GM21717 (cell line): ENCODE data around the gene TRIO.
"Not testable (repeated sequence)": the region's sequence is repeated elsewhere in the genome, so short reads cannot be mapped to it uniquely, and the experiment has no call there.

ENCODE experiments used
- ATAC-seq: cut with Tn5 transposase; IDR thresholded peaks from one replicate; pipeline ENCODE4 v1.9.1; 2021; ENCODE audit warnings: mild to moderate bottlenecking, moderate library complexity; ENCODE audit not compliant: unreplicated experiment

TRIO gene

DNA sequence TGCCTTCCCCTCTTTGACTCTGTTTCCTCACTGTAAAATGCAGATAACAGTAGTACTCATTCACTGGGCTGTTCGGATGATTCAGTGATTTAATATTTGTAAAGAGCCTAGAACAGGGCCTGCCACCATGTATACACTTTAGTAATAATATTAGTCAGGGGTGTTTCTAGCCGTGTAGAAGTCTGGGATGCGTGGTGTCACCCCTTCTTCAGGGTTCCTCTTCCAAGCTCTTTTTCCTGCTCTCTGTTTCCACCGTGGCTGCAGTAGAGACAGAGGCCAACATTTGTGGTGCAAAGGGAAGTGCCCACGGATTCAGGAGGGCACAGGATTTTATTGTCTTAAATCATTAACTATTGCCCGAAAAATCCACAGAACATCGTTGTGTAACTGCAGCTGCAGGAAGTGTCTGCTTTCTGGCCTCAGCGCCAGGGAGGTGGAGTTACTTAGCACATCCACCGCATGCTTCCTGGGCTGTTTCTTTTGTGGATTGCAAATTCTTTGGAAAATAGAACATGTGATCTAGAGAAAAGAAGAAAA, 61.7 kb downstream of the TRIO start:
- no peak for ATAC-seq

DNA sequence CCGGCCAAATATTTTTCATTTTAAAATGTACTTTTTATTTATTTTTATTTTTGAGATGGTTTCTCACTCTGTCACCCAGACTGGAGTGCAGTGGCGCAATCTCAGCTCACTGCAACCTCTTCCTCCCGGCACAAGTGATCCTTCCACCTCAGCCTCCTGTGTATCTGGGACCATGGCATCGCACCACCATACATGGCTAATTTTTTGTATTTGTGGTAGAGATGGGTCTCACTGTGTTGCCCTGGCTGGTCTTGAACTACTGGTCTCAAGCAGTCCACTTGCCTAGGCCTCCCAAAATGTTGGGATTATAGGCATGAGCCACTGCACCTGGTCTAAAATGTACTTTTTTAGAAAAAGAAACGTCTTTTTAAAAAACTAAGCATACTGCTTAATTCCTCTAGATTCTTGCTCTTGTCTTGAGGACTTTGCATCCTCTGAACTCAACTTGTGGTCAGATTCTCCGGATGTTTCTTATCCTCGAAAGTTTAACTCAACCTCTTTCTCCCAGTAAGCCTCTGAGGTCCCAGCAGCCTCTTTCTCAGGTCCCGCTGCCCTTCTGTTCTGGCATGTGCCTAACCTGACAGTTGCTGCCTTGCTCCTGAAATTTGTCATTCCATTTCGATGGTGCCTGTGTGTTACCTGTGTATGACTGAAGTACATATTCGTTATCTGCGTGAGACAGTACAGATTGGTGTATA, 63.0 kb downstream of the TRIO start:
- no peak for ATAC-seq

DNA sequence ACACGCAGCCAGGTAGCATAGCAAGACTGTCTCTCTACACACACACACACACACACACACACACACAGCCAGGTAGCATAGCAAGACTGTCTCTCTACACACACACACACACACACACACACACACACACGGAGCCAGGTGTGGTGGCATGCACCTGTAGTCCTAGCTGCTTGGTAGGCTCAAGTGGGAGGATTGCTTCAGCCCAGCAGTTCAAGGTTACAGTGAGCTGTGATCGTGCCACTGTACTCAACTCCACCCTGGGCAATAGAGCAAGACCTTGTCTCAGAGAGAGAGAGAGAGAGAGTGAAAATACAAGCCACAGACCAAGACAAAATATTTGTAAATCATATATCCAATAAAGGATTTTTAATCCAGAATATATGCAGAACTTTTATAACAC, 64.3 kb downstream of the TRIO start:
- ATAC-seq: not testable (repeated sequence)

DNA sequence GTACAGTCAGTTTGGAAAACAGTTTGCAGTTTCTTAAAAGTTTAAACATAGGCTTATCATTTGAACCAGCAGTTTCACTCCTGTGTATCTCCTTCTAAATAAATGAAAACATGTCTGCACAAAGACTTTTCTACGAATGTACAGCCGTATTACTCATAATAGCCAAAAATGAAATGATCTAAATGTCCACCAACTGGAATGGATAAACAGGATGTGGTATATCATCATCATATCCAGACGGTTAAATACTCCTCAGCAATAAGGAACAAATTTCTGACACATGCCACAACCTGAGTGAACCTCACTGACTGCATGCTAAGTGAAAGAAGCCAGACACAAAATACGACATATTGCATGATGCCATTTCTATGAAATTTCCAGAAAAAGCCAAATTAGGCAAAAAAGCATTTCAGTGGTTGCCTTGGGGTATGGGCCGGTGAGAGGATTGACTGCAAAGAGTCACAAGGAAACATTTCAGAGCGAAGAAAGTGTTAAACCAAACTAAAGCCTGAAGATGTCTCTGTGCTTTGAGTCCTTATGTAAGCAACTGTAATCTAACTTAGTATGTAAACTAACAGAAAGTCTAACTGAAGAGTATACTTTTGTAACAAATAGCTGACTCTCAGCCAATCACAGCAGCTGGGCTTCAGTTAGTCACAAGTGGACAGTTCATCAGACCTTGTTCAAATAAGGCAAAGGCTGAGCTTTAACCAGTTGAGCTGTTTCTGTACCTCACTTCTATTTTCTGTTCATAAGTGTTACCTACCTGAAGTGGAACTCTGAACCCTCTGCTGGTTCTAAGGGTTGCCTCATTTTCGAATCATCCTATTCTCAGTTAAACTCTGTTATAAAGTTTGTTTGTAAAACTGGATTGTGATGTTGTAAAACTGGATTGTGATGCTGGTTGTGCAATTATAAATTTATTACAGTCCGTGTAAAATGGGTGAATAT, 65.2 kb downstream of the TRIO start:
- ATAC-seq: peak; percentile 58

DNA sequence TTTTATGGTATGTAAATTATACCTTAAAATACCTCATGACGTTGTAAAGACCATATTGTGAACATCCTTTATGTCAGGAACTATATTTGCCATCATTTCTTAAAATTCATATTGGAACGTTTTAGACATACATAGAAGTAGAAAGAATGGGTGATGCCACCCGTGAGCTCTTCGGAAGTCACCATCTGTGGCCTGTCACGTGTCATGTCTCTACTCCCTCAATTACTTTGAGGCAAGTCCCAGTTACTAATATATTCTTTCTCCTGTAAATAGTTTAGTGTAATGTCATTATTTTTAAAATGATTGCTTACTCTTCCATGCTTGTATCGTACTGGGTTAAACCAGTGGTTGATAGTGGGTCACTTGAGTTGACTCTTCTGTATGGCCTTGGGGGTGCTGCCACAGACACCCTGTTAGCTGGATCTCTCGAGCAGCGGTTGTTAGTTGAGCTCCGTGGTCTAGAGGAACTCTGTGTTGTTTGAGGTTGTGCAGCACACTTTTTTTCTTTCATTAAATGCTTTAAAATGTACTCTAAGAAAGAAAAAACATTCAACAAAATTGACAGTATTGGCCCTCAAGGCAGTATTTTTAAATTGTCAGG, 66.2 kb downstream of the TRIO start:
- ATAC-seq: no peak

DNA sequence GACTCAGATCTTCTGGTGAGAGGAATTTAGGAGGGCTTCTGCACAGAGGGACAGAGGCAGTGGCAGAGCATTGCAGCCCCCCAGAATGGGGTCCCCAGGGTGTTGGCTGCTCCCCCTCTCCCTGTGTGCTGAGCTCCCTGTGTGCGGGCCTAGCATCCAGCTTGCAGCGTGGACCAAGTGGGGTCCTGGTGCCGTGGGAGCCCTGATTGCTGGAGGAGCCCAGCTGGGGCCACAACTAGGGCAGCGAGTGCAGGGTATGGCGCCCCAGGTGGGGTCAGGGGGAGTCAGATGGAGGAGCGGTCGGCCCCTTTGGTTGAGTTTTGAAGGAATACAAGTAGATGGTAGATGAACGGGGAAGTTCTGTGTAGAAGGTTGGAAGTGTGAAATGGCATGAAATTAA, 66.7 kb downstream of the TRIO start:
- no peak for ATAC-seq

DNA sequence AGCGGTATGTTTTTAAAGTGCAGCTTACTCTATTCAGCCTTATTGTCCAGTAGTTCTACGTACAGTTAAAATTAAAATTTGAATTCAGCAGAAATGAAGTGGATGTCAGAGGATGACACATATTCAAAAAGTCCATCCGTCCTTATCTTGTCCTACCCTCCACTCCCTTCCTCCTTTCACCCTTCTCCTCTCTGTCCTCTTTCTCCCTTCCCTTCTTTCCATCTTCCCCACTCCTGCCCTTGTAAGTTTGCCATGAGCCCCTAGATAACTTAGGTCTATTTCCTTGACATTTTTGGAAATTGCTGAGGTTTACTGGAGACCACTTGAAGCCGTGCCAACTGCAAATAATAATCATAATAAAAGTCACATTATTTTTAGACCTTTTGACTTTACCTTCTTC, 67.6 kb downstream of the TRIO start:
- ATAC-seq: no peak

DNA sequence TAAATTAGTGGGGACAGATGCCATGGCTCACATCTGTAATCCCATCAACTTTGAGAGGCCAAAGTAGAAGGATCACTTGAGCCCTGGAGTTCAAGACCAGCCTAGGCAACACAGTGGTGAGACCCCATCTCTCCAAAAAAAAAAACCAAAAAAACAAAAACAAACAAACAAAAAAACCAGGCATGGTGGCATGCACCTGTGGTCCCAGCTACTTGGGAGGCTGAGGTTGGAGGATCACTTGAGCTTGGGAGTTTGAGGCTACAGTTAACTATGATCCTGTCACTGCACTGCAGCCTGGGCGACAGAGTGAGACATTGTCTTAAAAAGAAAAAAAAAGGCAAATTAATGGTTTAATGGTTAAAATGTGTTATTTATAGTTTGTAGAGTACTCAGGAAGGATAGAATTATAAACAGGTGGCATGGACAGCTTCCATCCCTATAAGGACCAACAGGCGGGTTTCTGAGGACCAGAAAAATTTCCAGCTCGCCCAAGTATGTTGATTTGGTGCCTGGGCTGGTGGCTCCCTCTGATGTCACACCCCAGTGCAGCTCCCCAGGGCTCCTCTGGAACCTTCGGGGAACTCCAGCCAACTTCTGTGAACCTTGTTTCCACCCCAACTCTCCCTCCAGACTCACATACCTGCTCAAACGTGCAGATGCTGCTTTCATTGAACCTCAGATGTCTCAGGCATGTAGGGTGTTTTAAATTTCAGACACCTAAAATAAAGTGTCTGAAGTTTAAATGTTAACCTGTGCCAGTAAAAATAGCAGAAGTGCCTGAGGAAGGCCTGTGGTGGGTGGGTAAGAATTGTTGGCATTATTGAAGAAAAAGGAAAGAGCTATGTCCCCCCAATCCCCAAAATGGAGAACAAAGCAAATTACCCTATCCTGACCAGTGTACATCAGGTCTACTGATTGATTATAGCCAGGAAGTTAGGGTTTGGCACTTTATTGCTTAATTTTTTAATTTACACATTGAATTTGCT, 69.0 kb downstream of the TRIO start:
- peak; percentile 43 for ATAC-seq

DNA sequence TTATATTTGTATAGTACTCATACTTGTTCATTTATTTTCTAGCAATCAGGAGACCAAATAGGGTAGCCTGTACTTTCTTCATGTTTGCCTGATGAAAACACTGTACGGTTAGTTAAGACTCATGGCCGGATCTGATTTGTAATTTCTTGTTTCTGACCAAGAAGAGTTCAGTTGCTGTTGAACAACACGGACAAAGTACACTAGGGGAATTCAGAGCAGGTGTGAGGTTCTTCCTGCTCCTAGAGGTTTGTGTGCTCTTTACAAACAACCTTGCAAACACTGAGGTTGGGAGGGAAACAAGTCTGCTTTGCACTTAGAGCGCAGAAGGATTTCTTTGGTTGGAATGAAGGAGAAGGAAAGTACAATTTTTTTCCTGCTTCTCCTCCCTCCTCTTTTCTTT, 69.7 kb downstream of the TRIO start:
- peak; percentile 27 for ATAC-seq

DNA sequence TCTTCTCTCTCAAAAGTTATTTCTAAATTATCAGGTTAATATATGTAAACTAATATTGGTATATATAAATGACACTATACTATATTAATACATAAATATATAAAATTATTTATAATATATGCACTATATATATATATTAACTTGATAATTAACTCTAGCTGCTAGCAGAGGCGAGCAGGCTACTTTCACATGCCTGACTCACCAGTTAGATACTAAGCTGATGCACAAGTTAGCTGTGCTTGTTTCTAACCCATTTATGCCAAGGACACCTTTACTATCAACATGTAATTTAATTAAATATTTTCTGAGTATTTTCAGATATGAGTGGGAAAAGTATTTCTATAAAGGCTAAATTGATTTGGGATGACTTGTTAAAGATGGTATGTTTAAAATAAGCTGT, 70.1 kb downstream of the TRIO start:
- no peak for ATAC-seq

DNA sequence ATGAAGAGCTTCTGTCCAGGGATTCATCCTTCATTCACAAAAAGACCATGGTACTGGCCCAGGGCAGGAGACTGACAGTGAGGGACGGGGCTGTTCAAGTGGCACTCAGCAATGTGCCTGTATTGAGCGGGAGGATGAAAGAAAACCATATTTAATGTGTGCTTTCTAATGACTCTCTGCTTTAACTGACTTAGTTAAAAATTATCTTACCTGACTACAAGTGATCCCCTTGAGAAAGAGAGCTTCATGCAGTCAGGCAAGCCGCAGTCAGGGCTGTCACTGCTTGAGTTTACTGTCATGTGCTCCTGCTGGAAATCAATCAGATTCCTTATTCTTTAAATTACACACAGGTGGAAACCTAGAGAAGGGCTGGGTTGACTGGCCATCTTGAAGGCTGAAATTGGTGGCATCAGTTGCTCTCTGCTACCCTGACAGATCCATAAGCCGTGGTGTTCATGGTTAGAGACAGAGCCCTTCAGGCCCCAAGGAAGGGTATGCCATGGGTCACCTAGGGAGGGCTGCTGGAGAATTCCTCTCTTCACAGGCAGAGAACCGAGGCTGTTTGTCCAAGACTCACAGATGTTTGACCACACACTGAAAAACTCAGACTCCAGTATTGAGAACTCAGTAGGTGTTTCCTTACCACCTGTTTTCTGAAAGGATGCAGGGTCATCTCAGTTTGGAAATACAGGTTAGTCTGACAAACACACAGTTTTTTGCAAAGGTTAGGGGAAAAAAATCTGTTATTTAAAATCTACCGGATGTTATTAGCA, 70.9 kb downstream of the TRIO start:
- no peak for ATAC-seq

DNA sequence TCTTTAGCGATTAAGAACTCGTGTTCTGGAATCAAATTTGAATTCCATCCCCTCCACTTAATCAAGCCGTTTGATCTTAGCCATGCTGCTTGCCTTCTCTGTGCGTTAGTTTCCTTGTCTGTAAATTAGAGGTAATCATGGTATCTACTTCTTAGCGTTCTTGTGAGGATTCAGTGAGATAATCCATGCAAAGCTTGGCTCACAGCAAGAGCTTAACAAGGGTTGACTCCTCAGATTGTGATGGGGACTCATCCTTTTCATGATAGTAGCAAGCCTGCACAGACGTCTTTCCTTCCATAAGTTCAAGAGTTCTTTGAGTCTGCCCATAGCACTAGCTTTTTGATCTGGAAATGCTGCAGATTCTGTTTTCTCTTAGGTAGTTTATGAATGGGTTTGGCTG, 72.8 kb downstream of the TRIO start:
- no peak for ATAC-seq

DNA sequence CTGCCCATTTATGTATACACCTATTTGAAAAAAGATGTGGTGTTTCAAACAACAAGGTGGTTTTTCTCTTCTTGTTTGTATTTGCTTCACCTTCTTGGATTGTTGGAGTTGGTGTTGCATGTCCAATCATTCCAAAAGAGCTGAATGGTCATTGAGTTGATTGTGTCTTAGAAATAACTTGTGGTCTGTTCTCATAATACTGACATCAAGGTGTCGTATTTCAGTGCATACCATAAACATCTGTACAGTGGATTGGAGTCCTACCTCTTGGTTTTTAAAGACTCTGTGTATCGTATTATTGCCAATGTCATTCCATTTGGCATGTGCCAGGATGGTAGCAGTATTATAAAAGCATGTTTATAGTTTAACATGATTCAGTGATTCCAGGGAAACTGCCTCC, 73.2 kb downstream of the TRIO start:
- ATAC-seq: no peak

DNA sequence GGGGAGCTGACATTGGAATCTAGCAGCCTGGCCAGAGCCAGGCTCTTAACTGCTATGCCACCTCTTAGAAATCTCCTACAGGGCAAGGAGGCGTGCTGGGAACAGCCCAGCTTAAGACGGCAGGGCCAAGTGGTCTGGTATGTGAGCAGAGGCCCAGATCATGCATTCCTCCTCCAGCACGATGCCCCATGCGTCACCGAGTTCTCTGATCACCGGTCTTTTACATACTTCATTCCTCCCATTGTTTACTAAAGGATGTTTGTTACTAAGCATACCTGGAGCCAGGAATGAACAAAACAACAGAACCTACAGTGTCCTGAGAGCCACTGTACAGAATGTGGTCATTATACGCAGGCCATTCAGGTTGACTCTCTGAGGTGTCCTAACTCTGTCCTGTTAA, 73.8 kb downstream of the TRIO start:
- ATAC-seq: no peak

DNA sequence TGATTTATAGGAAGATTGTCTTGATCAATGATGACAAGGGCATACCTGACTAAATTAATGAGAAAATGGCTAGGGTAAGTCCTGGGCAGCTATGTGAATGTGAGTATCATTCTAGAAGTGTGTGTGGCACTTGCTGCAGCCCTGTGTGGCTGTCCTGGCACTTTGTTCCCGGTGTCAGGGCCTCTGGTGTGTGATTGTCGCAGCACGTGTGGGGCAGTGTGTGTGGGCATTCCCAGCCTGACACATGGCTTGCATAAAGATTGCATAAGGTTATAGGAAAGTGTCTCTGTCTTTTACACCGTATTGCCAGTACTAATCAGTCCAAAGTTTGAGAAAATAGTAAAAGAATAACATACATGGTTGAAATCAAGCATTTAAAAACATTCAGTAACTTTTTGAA, 74.4 kb downstream of the TRIO start:
- ATAC-seq: no peak

DNA sequence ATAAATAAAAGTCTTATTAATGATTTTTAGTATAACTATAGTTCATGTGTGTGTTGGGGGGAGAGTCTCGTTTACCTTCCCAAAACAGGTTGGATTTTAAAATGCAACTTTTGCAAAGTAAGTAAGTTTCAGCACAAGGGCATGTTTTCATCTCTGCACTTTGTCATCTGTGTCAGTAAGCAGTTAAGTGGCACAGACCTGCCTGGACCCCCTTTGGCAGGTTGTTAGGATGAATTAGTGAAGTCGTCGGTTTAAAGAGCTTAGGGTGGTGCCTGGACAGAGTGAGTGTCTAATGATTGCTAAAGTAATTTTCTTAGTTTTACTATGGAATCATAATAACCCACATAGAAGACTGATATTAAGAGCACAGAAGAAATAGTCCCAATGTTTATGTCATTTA, 74.9 kb downstream of the TRIO start:
- no peak for ATAC-seq

DNA sequence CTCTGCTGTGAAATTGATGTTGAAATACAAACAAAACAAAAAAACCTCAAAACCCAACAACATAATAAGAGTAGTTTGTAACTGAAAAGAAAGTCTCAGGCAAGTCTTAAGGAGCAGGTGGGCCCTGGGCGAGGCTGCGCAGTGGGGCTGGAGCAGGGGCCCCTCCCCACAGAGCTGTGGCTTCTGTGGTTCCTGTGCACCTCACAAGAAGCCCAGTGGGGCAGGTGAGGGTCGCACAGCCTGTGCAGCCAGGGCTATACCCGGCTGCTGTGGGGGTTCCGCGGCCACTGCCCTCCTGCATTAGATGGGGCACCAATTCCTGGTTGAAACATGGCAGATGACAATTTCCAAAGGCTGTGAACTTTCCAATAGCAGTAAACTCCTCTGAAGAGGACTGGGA, 75.3 kb downstream of the TRIO start:
- no peak for ATAC-seq

DNA sequence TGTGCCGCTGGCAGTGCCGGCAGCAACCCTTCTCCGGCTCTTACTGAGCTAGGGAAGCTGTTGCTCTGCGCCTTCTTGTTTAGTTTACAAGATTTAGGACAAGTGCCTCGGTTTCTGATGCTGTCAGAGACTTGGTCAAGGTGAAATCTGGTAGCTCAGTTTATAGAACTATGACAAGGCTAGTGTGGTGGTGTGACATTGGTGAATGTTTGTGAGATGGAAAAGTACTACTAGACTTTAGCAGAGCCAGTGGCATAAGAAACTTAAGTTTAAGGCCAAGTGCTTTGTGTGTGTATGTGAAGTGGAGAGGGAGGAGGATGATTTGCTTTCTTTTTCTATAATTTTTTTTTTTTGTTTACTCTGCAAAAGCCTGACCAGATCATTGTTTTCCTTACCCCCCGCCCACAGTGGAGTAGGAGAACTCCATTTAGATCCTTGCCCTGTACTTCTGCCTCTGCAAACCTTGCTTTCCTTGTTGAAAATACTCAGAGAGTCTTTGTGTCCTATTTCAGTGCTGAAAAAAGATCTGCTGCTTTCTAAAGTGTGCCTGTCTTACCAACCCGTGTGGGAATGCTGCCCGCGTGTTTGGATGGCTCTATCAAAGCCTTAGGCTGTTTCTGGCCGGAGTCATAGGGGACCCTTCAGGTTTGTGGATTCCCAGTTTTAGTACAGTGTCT, 75.9 kb downstream of the TRIO start:
- no peak for ATAC-seq
